Measurements from ENCODE around the gene PCNX2.

PCNX2 gene

GRCh38 chr1:232980355-232980978 lies 315.1 kb downstream of the PCNX2 start:
- no peak for DNase-seq

- no peak for DNase-seq
These were observed 316.0 kb downstream of the PCNX2 start for GRCh38 chr1:232979558-232979957.

GRCh38 chr1:232978815-232979214 lies 316.7 kb downstream of the PCNX2 start:
- no peak for DNase-seq

- DNase-seq, result no peak
These were observed 317.4 kb downstream of the PCNX2 start for GRCh38 chr1:232978091-232978634.

- no peak for DNase-seq
These were observed 320.6 kb downstream of the PCNX2 start for GRCh38 chr1:232974971-232975370.

GRCh38 chr1:232973652-232974611 lies 321.6 kb downstream of the PCNX2 start:
- no peak for DNase-seq

GRCh38 chr1:232970508-232970907 lies 325.0 kb downstream of the PCNX2 start:
- DNase-seq, result no peak

- no peak for DNase-seq
These were observed 325.7 kb downstream of the PCNX2 start for GRCh38 chr1:232969799-232970198.

- no peak for DNase-seq
These were observed 326.6 kb downstream of the PCNX2 start for GRCh38 chr1:232968965-232969364.

GRCh38 chr1:232968391-232968790 lies 327.1 kb downstream of the PCNX2 start:
- DNase-seq, result no peak

- no peak for DNase-seq
These were observed 328.9 kb downstream of the PCNX2 start for GRCh38 chr1:232966663-232967062.

- no peak for DNase-seq
These were observed 329.7 kb downstream of the PCNX2 start for GRCh38 chr1:232965912-232966217.

- DNase-seq, result no peak
These were observed 330.2 kb downstream of the PCNX2 start for GRCh38 chr1:232965124-232965911.

- no peak for DNase-seq
These were observed 330.9 kb downstream of the PCNX2 start for GRCh38 chr1:232964601-232965000.

- no peak for DNase-seq
These were observed 332.5 kb downstream of the PCNX2 start for GRCh38 chr1:232962761-232963745.

GRCh38 chr1:232958067-232958466 lies 337.5 kb downstream of the PCNX2 start:
- DNase-seq, result no peak

GRCh38 chr1:232956081-232956480 lies 339.4 kb downstream of the PCNX2 start:
- DNase-seq, result no peak

- no peak for DNase-seq
These were observed 340.7 kb downstream of the PCNX2 start for GRCh38 chr1:232954594-232955365.

GRCh38 chr1:232952514-232953499 lies 342.7 kb downstream of the PCNX2 start:
- DNase-seq, result no peak

GRCh38 chr1:232951605-232952004 lies 343.9 kb downstream of the PCNX2 start:
- no peak for DNase-seq
